CD4-positive, alpha-beta T cell treated with Interleukin-15 for 4 hours (primary cell): ENCODE measurements around the gene CREB3L1.
"Not testable (repeated sequence)": the region's sequence is repeated elsewhere in the genome, so short reads cannot be mapped to it uniquely, and the experiment has no call there.

ENCODE experiments used
- DNase-seq: peaks from one replicate; pipeline ENCODE4 v3.0.0-alpha.2; 2020; ENCODE audit warnings: low spot score

The CREB3L1 gene

GRCh38 chr11:46249103-46249937, 28.1 kb upstream of the CREB3L1 start:
- DNase-seq = no peak

- DNase-seq = no peak
Measured at GRCh38 chr11:46249938-46250744, 27.3 kb upstream of the CREB3L1 start.

GRCh38 chr11:46250745-46251052, 26.8 kb upstream of the CREB3L1 start:
- DNase-seq = no peak

GRCh38 chr11:46251954-46252353, 25.5 kb upstream of the CREB3L1 start:
- DNase-seq = no peak

DNA sequence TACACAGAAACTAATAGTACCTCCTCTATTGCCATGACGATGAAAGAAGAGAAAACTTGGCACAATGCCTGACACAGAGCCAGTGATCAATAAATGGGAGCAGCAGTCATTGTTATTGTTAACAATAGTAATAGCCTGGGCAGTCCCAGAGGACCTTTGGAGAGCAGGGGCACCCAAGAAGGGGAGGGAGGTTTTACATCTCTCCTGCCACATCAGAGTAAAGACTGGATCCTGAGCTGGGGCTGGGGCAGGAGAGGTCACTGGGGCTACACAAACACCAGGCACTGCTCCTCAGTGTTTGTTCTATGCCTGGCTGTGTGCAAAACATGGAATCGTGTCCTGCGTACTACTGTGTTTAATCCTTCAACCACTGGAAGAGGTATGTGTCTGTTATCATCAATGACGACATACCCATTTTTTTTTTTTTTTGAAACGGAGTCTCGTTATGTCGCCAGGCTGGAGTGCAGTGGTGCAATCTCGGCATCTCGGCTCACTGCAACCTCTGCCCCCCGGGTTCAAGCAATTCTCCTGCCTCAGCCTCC, 25.0 kb upstream of the CREB3L1 start:
- no peak for DNase-seq

DNA sequence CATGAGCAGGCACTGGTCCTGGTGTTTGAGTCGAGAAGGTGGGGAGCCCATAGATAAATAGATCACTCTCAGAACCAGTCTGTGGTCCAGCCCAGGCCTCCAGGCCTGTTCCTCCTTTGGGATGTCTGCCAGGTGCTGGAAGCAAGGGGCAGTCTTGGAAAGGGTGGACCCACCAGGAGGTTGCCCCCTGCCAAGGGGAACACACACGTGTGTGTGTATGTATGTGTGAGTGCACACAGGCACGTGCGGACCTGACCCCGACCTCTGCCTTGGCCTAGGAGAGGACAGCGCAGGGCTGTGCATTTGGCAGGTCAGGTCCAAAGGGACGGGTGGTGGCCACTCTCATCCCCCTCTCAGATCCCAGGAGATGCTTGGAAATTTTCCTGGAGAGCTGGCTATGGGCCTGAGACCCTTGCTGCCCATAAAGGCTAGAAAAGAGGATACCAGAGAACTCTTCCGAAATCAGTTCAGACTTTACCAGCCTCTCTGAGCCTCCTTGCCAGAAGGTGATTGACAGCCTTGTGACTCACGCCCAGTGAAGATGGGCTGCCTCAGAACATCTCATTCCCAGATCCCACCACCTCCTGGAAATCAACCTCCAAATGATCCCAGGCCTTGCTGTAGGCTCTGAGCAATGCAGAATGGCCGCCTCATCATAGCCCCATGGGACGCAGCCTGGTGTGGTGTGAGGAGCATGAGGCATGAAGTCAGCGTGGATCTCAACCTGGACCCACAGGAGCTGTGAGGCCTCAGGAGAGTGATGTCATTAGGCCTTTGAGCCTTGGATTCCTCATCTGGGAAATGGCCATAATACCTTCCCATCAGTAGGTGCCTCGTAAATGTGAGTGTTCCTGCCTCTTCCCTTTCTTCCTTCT, 24.0 kb upstream of the CREB3L1 start:
- DNase-seq = no peak

- DNase-seq = no peak
Measured at GRCh38 chr11:46254133-46254491, 23.4 kb upstream of the CREB3L1 start.

DNA sequence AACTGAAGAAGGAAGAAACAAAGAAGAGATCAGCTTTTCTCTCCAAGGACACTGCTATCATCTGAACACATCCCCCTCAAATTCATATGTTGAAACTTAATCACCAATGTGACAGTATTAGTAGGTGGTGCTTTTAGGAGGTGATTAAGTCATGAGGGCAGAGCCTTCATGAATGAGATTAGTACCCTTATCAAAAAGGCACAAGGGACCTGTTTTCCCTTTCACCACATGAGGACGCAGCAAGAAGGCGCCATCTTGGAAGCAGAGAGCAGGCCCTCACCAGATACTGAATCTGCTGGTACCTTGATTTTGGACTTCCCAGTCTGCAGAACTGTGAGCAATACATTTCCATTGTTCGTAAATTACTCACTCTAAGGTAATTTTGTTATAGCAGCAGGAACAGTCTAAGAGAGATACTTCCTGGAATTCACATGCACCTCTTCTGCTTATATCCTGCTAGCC, 20.9 kb upstream of the CREB3L1 start:
- no peak for DNase-seq

- DNase-seq = not testable (repeated sequence)
Measured at GRCh38 chr11:46259347-46259746, 18.1 kb upstream of the CREB3L1 start.

DNA sequence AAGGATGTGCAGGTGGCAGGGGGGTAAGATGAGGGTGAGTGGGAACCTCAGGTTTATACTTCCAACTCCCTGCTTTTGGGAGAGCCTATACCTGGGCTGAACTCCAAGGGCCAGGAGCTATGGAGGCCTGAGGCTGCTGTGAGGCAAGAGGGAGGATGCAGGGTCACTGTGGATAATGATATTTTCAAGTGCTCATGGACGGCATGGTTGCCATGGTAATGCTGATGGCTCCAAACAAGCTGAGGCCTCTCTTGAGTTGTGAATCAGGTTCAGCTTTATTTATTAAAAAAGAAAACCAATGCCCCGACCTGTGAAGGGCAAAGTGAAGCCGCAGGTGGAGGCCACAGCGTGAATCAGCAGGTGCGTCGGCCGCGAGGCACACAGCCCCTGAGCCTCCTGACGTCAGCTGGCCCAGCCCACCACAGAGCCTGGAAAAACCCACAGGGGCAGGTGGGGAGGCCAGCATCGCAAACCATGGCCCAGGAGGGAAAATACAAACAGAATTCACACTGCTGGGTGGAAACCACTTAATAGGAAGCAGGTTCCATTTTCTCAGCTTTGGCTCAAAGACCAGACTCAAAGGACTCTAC, 17.4 kb upstream of the CREB3L1 start:
- no peak for DNase-seq

DNA sequence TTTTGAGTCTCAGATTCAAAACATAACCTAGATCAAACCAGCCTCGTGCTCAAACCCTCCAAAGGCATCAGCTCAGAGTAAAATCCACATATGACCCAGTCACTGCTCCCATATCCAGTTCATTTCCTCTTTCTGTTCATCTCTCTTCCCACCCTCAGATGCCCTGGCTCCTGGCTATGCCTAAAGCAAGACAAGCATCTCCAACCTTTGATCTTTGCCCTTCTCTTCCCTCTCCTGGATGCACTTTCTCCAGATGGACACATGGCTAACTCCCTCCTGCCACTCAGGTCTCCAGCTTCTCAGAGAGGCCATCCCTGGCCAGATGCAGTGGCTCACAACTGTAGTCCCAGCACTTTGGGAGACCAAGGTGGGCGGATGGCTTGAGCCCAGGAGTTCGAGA, 14.3 kb upstream of the CREB3L1 start:
- no peak for DNase-seq

DNA sequence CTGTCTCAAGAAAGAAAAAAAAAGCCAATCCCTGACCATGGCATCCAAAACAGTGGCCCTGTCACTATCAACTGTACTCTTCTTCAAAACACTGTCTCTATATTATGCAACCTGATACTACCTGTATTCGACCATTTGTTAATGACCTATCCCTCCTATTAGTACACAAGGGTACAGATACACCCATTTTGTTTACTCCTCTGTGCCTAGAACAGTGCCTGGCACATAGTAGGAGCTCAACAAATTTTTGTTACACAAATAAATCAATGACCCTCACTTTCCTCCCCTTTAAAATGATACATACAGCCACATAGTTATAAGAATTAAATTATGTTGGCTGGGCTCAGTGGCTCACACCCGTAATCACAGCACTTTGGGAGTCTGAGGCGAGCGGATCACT, 13.4 kb upstream of the CREB3L1 start:
- DNase-seq = no peak

GRCh38 chr11:46264976-46265375, 12.5 kb upstream of the CREB3L1 start:
- no peak for DNase-seq

DNA sequence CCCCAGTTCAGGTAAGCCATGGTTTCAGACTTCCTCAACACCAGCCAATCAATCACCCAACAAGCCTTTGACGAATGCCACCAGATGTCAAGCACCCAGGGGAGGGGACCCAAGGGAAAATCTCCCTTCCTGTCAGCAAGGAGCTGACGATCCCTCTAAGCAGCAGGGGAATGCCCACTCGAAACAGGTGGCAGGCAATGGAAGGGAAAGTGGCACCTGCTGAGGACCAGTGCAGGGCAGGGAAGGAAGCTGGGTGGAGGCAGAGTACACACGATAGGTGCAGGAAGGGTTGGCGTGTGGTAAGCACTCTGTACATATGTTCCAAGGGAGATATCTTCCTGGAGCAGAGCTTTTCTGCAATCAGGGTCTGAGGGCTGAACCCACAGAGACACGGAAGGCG, 11.7 kb upstream of the CREB3L1 start:
- no peak for DNase-seq

- DNase-seq = no peak
Measured at GRCh38 chr11:46267930-46268329, 9.5 kb upstream of the CREB3L1 start.

GRCh38 chr11:46270684-46271083, 6.8 kb upstream of the CREB3L1 start:
- no peak for DNase-seq

- DNase-seq = no peak
Measured at GRCh38 chr11:46271407-46271806, 6.1 kb upstream of the CREB3L1 start.

GRCh38 chr11:46271875-46272815, 5.3 kb upstream of the CREB3L1 start:
- no peak for DNase-seq

GRCh38 chr11:46272816-46273427, 4.5 kb upstream of the CREB3L1 start:
- no peak for DNase-seq

DNA sequence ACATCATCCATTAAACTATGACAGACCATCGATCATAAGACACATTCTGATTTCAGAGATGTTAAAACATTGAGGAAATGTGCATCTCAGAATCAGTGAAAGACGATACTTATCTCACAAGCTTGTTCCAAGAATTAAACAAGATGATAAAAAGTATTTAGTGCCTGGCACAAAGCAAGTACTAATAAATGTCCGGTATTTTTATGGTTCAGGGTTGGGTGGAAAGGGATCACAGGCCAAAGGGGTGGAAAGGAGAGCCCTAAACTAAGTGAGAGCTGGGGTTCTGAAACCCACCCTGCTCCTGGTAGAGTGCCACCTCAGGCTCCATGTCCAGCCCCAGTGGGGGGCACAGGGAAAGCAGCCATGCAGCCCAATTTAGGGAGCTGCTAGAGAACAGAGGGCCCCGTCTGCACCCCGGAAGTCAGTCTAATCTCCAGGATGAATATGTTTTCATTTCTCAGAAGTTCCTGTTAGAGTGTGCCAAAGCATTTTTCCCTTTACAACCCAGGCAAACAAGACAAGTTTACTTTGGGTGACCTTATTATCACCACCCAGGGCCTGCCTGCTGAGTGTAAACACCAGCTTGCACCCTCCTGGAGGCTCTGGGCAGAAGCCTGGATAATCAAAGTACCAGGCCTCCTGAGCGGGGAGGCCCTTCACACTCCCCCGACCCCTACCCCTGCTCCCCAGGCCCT, 3.8 kb upstream of the CREB3L1 start:
- no peak for DNase-seq
